HG03575 (cell line): ENCODE measurements around the gene C10orf71.

ENCODE experiments used
- ATAC-seq: cut with Tn5 transposase; IDR thresholded peaks from one replicate; pipeline ENCODE4 v1.9.1; 2021; ENCODE audit not compliant: unreplicated experiment, insufficient number of reproducible peaks, low FRiP score; ENCODE audit errors: extremely low read depth

The C10orf71 gene

DNA sequence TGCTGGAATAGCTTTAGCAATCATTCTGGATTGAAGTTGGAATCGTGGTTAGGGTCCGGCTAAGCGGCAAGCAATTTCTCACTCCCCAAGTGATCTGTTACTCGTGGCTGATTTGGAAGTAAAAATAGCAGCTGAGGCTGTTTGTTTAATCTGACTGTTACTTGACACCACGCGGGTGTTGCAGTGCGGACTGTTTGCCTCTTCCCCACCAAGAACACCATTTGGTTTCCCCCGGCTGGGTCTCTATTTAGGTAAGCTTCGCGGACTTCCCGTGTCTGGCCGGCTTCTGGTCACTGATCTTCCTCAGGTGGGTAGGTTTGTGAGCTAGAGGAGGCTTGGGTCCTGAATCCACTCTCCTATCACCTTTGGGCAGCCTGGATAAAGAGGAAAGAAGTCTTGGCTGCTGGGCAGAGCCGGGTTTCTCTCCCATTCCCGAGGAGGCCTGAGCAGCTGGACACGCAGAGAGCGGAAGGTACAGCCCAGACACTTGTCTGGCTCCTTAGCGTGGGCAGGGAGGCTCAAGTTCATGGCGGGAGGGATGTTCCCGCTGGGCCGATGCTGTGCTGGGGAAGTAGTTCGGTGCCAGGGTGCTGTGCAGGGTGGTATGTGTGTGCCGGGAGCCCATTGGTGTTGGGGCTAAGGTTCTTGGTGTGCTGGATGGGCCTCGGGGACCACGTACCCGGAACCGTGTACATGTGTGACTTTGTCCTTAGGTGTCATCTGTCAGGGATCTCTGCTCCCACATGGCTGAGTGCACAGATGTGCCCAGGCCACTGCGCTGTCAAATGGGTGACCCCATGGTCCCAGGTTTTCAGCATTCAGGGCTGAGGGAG lies at the start of gene C10orf71:
Gene C10orf71, plus strand, starts transcription at position 188 of the 833 bp plus-strand sequence. CDS start 23,376 bp downstream, outside the sequence.
- ATAC-seq: no peak

- no peak for ATAC-seq
These were observed 46.5 kb upstream of the C10orf71 start for GRCh38 chr10:49252313-49253034.

DNA sequence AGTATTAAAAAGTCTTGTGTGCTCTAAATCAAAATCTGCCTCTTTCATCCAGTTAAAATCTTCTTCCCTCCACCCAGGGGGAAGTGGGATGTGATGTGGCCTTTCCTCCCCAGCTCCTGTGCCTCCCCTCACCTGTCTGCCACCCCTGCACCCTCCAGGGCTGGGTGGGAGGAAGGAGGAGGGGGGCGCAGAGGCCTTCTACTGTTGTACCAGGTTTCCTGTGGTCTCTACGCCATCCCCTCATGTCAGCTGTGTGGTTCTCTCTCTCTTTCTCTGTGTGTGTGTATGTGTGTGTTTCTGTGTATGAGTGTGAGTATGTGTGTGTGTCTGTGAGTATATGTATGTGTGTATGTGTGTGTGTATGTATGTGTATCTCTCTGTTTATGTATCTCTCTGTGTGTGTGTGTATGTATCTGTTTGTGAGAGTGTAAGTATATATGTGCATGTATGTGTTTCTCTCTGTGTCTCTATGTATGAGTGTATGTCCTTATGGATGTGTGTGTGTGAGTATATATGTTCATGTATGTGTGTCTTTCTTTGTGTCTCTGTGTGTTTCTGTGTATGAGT lies 45.5 kb upstream of the C10orf71 start:
- ATAC-seq: no peak

- no peak for ATAC-seq
These were observed 44.8 kb upstream of the C10orf71 start for GRCh38 chr10:49254150-49254549.

DNA sequence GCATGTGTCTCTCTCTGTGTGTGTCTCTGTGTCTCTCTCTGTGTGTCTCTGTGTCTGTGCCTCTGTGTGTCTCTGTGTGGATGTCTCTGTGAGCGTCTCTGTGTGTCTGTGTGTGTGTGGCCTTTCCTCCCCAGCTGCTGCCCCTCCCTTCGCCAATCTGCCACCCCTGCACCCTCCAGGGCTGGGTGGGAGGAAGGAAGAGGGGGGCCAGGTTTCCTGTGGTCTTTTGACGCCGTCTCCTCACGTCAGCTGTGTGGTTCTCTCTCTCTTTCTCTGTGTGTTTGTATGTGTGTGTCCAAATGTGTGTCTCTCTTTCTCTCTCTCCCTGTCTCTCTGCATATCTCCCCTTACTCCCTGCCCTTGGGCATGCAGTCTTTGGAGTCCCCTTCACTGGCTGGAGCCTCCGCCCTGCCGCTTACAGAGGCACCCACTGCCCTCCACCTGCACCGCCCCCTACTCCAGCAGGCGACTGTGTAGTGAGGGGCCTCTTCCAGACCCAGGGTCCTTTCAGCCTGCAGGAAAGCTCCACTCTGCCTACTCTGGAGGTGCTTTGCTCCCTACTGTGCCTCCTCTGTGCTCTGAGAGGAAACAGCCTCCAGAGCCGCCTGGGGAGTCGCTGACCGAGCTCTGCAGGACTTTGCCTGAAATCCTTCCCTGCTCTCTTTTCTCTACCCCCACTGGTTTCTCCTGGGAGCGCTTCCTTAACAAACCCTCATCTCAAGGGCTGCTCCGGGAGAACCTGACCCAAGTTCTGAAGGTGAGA lies 44.2 kb upstream of the C10orf71 start:
- no peak for ATAC-seq

GRCh38 chr10:49255883-49256282 lies 43.1 kb upstream of the C10orf71 start:
- ATAC-seq: no peak

- ATAC-seq: no peak
These were observed 41.8 kb upstream of the C10orf71 start for GRCh38 chr10:49257154-49257553.

- no peak for ATAC-seq
These were observed 41.2 kb upstream of the C10orf71 start for GRCh38 chr10:49257626-49258349.

DNA sequence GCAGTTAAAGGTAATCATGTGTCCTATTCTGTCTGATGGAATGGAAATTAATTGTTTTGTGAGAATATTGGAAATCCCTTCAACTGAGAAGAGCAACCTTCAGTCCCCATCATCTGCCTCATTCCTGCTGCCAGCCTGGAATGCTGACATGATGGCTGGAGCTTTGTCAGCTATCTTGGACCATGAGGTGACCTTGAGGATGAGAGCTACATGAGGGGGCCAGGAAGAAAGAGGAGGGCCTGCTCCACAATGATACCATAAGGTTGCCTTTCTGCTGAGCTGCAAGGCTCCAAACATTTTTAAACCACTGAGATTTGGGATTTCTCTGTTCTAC lies 40.7 kb upstream of the C10orf71 start:
- ATAC-seq: no peak

GRCh38 chr10:49260644-49261296 lies 38.2 kb upstream of the C10orf71 start:
- no peak for ATAC-seq

DNA sequence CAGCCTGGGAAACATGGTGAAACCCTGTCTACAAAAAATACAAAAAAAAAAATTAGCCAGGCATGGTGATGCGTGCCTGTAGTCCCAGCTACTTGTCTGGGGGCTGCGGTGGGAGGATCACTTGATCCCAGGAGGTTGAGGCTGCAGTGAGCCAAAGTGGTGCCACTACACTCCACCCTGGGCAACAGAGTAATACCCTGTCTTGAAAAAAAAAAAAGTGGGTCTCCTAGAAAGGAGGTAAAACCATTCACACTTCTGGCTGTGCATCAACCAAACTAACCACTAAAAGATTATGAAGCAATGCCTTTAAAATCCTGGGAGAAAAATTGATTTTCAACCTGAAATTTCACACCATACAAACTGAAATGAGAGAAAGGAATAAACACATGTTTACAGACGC lies 35.4 kb upstream of the C10orf71 start:
- ATAC-seq: no peak

DNA sequence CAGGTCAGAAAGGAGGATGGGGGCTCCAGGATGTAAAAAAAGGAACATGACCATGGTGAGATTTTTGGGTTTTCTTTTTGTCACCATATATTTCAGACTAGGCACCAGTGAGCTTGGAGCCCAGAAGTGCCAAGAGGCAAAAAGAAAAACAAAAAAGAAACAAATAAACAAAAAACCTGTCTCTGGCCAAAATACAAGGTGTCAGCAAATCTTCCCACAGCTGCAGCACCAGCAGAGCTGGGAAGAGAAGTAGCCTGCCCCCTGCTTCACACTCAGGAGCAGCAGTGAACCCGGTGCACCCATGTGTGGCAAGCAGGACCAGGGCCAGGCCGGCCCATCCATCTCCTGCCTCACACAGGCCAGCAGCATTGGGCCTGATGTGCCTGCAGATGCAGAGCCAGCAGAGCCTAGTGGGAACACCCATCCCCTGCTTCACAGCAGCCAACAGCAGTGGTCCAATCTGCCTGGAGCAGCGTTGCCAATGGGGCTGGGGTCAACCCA lies 34.7 kb upstream of the C10orf71 start:
- no peak for ATAC-seq

DNA sequence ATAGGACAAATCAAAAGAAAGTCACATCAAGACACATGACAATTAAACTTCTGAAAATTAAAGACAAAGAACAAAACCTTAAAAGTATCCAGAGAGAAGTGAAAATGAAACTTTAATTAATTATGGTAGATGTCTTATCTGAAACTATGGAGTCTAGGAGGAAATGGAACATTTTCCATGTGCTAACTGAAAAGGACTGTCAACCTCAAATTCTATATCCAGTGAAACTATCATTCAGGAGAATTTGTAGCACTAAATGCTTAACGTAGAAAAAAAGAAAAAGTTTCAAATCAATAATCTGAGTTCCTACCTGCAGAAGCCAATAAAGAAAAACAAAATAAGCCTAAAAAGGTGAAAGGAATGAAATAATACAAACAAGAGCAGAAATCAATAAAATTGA lies 33.1 kb upstream of the C10orf71 start:
- ATAC-seq: no peak

- ATAC-seq: no peak
These were observed 30.8 kb upstream of the C10orf71 start for GRCh38 chr10:49268185-49268584.

DNA sequence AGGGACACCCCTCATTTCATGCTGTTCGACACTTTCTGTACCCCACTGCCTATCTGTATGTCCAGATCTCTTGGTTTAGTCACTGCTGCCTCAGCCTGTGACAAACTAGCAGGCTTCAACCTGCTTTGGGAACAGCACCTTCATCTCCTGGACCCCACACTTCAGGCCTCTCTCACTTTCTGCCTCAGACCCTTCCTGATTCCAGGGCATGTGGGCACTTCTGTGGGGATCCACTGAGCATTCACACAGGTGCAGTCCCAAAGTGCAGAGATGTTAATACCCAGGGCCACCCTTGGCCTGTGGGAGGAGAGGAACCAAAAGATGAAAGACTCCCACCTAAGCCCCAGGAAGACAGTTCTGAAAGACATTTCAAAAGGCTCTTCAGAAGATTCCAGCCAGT lies 29.4 kb upstream of the C10orf71 start:
- no peak for ATAC-seq

DNA sequence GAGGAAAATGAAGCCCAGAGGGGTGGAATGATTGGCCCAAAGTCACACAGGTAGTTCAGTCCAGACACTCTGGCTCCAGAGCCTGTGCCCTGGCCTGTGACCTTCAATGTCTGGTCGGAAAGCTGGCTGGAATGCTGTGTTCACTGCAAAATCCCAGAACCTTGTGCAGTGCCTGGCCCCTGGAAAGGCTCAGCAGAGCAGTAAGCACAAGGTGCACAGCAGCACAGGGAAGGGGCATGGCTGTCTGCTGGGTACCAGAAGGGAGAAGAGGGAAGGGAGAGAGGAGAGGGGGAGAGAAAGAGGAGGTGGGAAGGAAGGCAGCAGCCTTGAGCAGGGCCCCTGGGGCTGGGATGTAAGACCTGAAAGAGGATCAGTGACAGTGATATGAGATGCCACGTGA lies 28.4 kb upstream of the C10orf71 start:
- no peak for ATAC-seq

DNA sequence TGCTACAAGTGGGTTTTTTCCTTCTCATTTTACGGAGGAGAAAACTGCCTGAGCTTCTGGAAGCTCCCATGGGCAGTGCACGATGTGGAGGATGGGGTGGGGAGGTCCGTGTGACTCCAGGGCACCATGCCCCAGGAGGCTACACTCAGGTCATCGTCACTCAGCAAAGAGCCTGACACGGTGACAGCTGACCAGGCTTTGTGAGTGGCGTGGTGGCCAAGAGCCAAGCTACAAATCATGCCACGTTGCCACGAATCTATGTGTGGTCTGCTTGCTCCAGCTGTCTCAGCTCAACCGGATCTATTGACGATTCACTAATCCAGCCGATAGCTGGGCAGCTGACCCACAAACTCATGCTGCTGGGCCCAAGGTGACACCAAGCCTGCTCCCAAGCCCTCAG lies 27.6 kb upstream of the C10orf71 start:
- ATAC-seq: no peak
